ENCODE data around the gene ZMYND10.

The ZMYND10 gene

GRCh38 chr3:50390508-50391224, 45.1 kb upstream of the ZMYND10 start (continued):
- TF ChIP-seq BACH2 (CRISPR knock-in tag; IDR thresholded peaks at IDR 0.05; ENCODE audit: borderline replicate concordance) (no peak), ARNTL (CRISPR knock-in tag; IDR thresholded peaks at IDR 0.05; ENCODE audit: borderline replicate concordance, low read depth) (no peak), ZNF70 (CRISPR knock-in tag; IDR thresholded peaks at IDR 0.05) (no peak)

- TF ChIP-seq BACH2 (CRISPR knock-in tag; IDR thresholded peaks at IDR 0.05; ENCODE audit: borderline replicate concordance) = no peak
- no peak for TF ChIP-seq TSHZ2 (CRISPR knock-in tag; IDR thresholded peaks at IDR 0.05)
- no peak for TF ChIP-seq ESRRG (CRISPR knock-in tag; IDR thresholded peaks at IDR 0.05)
- no peak for TF ChIP-seq CSDC2 (CRISPR knock-in tag; IDR thresholded peaks at IDR 0.05)
- no peak for TF ChIP-seq ZNF565 (CRISPR knock-in tag; conservative IDR thresholded peaks at IDR 0.05; ENCODE audit: low read depth)
- no peak for TF ChIP-seq ZFP30 (CRISPR knock-in tag; IDR thresholded peaks at IDR 0.05)
- no peak for TF ChIP-seq ZC3H10 (CRISPR knock-in tag; IDR thresholded peaks at IDR 0.05)
- TF ChIP-seq TOX (CRISPR knock-in tag; IDR thresholded peaks at IDR 0.05; ENCODE audit: borderline replicate concordance) = no peak
- TF ChIP-seq ARNTL (CRISPR knock-in tag; IDR thresholded peaks at IDR 0.05; ENCODE audit: borderline replicate concordance, low read depth) = no peak
- TF ChIP-seq PPARA (CRISPR knock-in tag; IDR thresholded peaks at IDR 0.05; ENCODE audit: borderline replicate concordance) = no peak
- no peak for TF ChIP-seq TCF4 (CRISPR knock-in tag; IDR thresholded peaks at IDR 0.05; ENCODE audit: borderline replicate concordance)
- TF ChIP-seq POU6F1 (CRISPR knock-in tag; IDR thresholded peaks at IDR 0.05; ENCODE audit: borderline replicate concordance, low read depth) = no peak
- TF ChIP-seq ZNF8 (CRISPR knock-in tag; IDR thresholded peaks at IDR 0.05) = no peak
- ATAC-seq = no peak
Observed at GRCh38 chr3:50389414-50389767, 43.9 kb upstream of the ZMYND10 start.

GRCh38 chr3:50388720-50389413, 43.3 kb upstream of the ZMYND10 start:
- ATAC-seq = peak; percentile 16
- TF ChIP-seq TCF4 (CRISPR knock-in tag; IDR thresholded peaks at IDR 0.05; ENCODE audit: borderline replicate concordance) (no peak), ESRRG (CRISPR knock-in tag; IDR thresholded peaks at IDR 0.05) (no peak), RARB (CRISPR knock-in tag; IDR thresholded peaks at IDR 0.05) (no peak), CSRNP3 (CRISPR knock-in tag; IDR thresholded peaks at IDR 0.05) (no peak), ZFP3 (CRISPR knock-in tag; IDR thresholded peaks at IDR 0.05) (no peak), ZNF565 (CRISPR knock-in tag; conservative IDR thresholded peaks at IDR 0.05; ENCODE audit: low read depth) (no peak), PPARA (CRISPR knock-in tag; IDR thresholded peaks at IDR 0.05; ENCODE audit: borderline replicate concordance) (no peak), ZNF70 (CRISPR knock-in tag; IDR thresholded peaks at IDR 0.05) (no peak), ZFP30 (CRISPR knock-in tag; IDR thresholded peaks at IDR 0.05) (no peak), GLIS3 (CRISPR knock-in tag; IDR thresholded peaks at IDR 0.05) (no peak), ARNTL (CRISPR knock-in tag; IDR thresholded peaks at IDR 0.05; ENCODE audit: borderline replicate concordance, low read depth) (no peak), TOX (CRISPR knock-in tag; IDR thresholded peaks at IDR 0.05; ENCODE audit: borderline replicate concordance) (no peak), TSHZ2 (CRISPR knock-in tag; IDR thresholded peaks at IDR 0.05) (no peak), SNAI2 (CRISPR knock-in tag; IDR thresholded peaks at IDR 0.05) (no peak), CREB5 (CRISPR knock-in tag; IDR thresholded peaks at IDR 0.05; ENCODE audit: low read depth) (no peak), ZNF8 (CRISPR knock-in tag; IDR thresholded peaks at IDR 0.05) (no peak)
